HG02798 (cell line): Measurements from ENCODE around the gene ZNF678.
"Not testable (repeated sequence)": the region's sequence is repeated elsewhere in the genome, so short reads cannot be mapped to it uniquely, and the experiment has no call there.

Experiments
- ATAC-seq: cut with Tn5 transposase; IDR thresholded peaks from one replicate; pipeline ENCODE4 v1.9.1; 2021; ENCODE audit warnings: mild to moderate bottlenecking; ENCODE audit not compliant: unreplicated experiment, poor library complexity

ZNF678 gene

GRCh38 chr1:227548448-227548847 lies 14.9 kb upstream of the ZNF678 start:
- no peak for ATAC-seq

- no peak for ATAC-seq
Measured at GRCh38 chr1:227549892-227550291, 13.5 kb upstream of the ZNF678 start.

DNA sequence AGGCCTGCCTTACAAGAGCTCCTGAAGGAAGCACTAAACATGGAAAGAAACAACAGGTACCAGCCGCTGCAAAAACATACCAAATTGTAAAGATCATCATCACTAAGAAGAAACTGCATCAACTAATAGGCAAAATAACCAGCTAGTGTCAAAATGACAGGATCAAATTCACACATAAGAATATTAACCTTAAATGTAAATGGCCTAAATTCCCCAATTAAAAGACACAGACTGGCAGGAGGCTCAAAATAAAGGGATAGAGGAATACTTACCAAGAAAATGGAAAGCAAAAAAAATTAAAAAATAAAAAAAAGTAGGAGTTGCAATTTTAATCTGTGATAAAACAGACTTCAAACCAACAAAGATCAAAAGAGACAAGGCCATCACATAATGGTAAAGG lies 11.5 kb upstream of the ZNF678 start:
- not testable (repeated sequence) for ATAC-seq

DNA sequence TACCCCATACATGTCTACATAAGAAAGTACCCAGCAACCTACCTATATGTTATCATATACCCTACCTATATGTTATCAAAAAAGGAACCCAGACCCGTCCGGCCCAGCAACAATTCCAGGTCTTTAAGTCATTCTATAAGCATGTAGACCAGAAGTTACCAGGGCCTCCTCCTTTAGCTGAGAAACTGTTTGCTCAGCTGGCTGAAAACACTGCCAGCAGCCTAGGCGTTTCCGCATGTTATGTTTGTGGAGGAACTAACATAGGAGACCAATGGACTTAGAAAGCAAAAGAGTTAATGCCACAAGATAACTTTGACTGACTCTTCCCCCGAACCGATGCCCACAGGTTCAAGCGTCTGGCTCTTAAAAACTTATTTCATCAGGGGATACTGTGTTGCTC lies 7.1 kb upstream of the ZNF678 start:
- no peak for ATAC-seq

DNA sequence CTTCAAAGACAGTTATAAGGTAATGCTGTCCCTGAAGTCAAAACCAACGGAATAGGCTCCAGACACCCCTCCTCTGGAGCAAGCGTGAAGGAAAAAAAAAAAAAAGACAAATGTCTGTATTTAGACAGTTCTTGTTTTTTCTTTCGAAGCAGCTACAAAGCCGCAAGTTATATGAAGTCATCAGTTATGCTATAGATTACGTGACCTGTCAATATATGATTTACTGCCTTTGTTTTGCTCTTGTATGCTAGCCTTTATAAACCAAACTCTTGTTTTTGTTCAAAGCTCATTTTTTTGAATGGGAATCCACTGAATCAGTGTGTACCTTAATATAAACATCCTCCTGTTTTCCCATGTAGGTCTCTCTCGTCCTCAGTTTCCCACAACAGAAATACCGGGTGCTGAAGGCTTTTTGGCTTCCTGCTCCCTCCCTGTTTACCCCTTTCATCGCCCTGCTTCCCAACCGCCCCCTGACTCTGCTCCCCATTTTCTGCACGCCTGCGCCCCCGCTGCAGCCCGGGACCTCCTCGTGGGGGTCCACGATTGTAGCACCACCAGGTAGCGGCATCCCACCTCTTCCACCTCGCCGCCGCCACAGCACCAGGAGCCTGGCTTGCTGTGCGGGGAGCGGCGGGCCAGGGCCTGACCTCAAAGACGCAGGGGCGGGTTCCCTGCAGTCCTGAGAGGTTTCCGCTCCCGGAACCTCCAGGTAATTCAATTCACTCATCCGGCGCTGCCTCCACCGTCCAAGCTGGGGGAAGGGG lies 5.2 kb upstream of the ZNF678 start:
- ATAC-seq: no peak

DNA sequence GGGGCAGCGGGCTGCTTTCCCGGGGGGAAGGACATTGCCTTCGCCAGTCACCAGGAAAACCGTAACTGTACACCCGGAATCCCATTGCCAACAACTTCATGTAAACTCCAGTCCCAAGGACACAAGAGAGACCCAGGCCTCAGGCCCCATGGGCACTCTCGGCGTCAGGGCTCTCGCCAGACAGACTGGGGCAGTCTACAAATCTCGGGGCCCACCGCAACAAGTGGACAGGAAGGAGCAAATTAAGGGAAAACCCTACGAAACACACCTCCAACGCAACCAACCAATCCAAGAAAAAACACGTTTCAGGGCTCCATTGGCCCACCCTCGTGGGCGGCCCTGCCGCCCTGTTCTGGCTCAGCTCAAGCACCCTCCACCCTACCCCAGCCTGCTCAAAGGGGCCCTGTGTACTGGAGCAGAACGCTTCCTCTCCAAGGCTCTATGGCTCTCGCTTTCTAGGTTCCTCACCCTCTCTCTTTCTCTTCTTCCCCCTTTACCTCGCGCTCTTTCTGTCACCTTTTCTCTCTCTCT lies 4.6 kb upstream of the ZNF678 start:
- no peak for ATAC-seq

DNA sequence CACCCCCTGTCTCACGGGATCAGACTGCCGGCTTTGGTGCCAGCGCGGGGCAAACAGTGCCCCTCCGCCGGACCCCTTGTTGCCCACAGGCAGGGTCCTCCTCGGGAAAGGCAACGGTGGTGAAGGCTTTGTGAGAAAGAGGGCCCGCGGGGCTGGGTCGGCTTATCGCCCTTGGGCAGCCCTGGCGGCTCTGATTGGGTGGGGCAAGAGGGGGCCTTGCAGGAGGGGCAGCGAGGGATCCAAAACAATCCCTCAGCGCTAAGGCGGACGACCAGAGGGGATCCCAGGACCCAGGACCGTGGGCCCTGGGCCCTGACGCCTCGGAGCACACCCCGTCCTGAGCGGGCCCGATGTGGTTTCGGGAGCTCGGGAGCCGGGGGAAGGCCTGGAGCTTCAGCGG lies 3.9 kb upstream of the ZNF678 start:
- ATAC-seq: no peak

DNA sequence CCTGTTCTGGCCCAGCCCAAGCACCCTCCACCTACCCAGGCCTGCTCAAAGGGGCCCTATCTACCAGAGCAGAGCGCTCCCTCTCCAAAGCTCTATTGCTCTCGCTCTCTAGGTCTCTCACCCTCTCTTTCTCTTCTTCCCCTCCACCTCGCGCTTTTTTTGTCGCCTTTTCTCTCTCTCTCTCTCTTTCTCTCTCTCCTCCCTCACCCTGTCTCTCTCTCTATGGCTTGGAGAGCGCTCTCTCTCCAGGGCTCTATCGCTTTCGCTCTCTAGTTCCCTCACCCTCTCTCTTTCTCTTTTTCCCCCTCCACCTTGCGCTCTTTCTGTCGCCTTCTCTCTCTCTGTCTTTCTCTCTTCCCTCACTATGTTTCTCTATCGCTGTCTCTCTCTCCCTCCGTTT lies 3.4 kb upstream of the ZNF678 start:
- no peak for ATAC-seq

GRCh38 chr1:227560393-227561173 lies 2.8 kb upstream of the ZNF678 start:
- no peak for ATAC-seq

GRCh38 chr1:227561241-227561907 lies 2.0 kb upstream of the ZNF678 start:
- no peak for ATAC-seq

DNA sequence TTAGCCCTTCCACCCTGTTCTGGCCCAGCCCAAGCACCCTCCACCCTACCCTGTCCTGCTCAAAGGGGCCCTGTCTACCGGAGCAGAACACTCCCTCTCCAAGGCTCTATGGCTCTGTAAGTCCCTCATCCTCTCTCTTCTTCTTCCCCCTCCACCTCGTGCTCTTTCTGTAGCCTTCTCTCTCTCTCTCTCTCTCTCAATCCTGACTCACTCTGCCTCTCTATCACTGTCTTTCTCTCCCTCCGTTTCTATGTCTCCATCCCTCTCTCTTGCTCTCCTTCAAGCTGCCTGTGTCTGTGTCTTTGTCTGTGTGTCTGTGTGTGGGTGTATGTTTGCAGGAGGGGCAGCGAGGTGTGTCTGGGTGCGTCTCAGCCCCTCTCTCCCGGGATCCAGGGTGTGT lies 1.3 kb upstream of the ZNF678 start:
- ATAC-seq: no peak

DNA sequence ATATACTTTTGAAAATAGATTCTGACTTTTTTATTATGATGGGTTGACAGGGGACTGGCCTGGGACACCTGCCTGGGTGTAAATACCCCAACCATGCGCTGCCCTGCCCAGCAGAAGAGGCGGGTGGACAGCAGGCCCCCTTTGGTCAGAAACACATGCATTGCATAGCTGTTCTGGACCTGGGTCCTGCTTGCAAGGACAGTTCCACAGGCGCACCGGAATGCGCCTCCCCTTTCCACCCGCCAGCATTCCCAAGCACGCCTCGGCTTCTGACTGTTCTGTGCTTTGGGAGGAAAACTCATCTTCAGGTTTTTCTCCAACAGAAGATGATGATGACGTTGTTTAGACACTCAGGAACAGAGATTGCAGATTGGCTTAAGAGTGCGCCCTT lies 428 bp upstream of the ZNF678 start:
- no peak for ATAC-seq

- no peak for ATAC-seq
Measured at GRCh38 chr1:227567256-227567655, 3.9 kb downstream of the ZNF678 start.

DNA sequence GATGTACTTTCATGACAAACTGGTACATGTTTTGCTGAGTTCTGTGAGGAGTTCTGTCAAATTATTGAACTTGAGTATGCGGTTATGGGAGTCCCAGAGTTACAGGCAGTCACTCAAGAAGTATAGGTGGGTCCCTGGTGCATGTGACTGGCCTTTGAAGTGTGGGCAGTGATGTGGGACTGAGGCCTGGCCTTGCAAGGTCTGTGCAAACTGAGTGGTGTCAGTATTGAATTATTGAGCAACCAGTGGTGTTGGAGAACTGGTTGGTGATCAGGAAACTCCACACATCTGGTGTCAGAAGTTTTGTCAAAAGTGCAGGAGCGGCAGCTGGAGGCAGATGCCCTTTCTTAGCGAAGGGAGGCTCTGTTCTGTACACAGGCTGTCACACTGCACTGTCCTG lies 5.2 kb downstream of the ZNF678 start:
- no peak for ATAC-seq

- ATAC-seq: no peak
Measured at GRCh38 chr1:227572752-227573151, 9.4 kb downstream of the ZNF678 start.

DNA sequence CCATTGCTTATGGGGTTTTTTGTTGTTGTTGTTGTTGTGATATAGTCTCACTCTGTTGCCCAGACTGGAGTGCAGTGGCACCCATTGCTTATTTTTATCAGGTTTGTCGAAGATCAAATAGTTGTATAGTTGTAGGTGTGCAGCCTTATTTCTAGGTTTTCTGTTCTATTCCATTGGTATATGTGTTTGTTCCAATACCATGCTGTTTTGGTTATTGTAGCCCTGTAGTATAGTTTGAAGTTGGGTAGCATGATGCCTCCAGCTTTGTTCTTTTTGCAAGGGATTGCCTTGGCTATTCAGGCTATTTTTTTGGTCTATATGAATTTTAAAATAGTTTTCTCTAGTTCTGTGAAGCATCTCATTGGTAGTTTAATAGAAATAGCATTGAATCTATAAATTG lies 11.6 kb downstream of the ZNF678 start:
- no peak for ATAC-seq

GRCh38 chr1:227576189-227576588 lies 12.8 kb downstream of the ZNF678 start:
- ATAC-seq: no peak

GRCh38 chr1:227577500-227577899 lies 14.1 kb downstream of the ZNF678 start:
- ATAC-seq: no peak

GRCh38 chr1:227583354-227583753 lies 20.0 kb downstream of the ZNF678 start:
- ATAC-seq: no peak

DNA sequence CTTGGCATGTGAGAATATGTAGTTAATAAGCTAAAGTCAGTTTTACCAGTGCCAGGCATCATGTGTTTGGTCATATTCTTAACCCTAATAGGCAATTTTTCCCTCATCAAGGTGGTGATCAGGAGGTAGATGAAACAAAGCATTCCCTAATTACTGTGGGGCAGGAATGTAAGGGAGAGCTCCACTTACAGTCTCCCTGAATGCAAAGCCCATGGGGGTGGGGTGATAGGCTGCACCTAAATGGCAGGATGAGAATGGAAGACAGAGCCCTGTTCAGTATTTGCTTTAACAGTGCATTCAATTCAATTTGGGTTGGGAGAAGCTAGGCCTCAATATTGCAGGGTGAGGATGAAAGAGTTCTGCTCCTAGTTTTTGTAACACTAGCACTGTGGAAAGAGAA lies 23.4 kb downstream of the ZNF678 start:
- no peak for ATAC-seq

GRCh38 chr1:227587968-227588367 lies 24.6 kb downstream of the ZNF678 start:
- ATAC-seq: no peak
